Cardiac septum (tissue), 1 donor: ENCODE data around the gene HPRT1. TPM values are rescaled to one million over a fixed set of nuclear protein-coding genes. Genes with fewer than 3 reads are reported as not detected.
A peak's percentile ranks its signal among the peaks of the same experiment; 100 is the strongest.

Experiments
- DNase-seq: peaks from one replicate; pipeline ENCODE4 v3.0.0-alpha.2; 2020; ENCODE audit warnings: low spot score
- intact Hi-C: fragments of 100-400 bp; cut with DNase I; formaldehyde crosslinking; loops from one replicate; pipeline ENCODE4 v1.14.0; 2022
- microRNA-seq: library from miRNA; unstranded; fragments of <30 nt; microRNA quantifications from one replicate; pipeline ENCODE4 v1.2.0, GENCODE V29; 2020
- total RNA-seq: library from RNA; stranded (reverse); fragmentation: NEBNext Ultra II Directional; extraction: Animal tissue kit (Norgen Biotek cat#: 25700); gene quantifications from one replicate; pipeline ENCODE4 v1.2.1, GENCODE V29; 2021
- donor health status: DM: no; HTN: no; CAD: no.

HPRT1 gene
- total RNA-seq, 1 donor from 2014 or later = 24.9 TPM

DNA sequence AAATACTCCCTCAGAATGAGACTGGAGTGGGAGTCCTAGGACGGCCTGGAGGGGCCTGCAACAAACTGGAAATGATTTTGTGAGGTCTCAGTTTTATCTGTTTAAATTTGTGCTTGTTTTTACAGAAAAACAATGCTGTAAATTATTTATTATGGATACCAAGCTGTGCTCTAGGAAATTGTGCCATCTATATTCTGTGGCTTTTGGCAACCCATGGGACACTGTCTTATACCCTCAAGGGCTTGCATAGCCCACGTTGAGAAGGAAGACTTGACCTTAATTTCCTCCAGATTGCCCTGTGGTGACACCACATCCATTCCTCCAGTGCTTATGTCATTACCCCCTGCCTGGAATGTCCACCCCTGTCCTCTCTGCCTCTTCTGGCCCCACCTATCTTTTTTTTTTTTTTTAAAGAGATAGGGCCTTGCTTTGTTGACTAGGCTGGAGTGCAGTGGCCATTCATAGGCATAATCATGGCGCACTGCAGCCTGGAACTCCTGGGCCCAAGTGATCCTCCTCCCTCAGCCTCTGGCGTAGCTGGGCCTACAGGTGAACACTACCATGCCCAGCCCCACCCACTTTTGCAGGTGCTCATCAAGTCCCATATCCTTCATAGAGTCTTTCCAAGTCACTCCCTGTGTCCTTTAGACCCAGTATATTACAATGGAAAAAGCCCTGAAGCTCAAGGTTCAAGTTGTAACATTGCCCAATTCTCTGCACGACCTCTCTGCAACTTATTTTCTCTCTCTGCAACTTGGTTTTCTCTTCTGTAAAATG is 77.4 kb downstream of the HPRT1 start:
- intact Hi-C loops = no loop called here
- no peak for DNase-seq

DNA sequence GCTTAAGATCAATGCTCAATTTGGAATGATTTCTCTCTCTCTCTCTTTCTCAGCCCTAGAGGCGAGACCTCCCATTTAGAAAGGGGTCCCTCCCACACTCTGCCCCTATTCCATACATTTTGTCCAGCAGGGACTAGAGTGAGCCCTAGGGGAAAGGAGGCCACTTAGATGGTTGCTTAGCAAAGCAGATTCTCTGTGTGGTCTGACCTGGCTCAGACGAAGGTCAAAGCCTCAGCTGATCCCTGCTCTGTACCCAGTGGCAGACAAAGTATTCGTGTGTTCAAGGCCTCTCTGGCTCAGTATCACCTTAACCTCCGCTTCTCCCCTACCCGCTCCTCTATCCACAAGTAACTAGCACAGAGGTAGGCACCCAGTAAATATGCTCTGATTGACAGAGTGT is 78.4 kb downstream of the HPRT1 start:
- intact Hi-C loops = no loop called here
- DNase-seq = no peak

GRCh38 chrX:134541906-134542305 is 81.9 kb downstream of the HPRT1 start:
- intact Hi-C loops = no loop called here
- no peak for DNase-seq

DNA sequence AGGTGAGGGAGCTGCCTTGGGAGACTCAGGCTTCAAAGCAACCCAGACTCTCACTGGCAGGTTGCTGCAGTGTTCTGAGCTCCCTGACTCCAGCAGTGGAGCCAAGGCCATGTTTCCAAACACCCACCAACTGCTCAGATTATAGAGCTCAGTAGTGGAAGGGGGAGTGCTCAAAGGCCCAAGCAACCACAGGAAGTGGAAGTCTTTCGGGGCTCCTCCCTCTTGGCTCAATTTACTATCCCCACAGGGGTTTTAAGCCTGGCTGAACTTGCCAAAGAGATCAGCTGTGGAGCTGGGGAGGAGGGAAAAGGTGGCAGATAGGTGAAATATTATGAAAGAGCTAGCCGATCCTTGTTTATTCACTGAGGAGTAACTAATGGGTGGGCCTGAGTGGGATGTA is 82.5 kb downstream of the HPRT1 start:
- no peak for DNase-seq
- intact Hi-C loops = no loop called here

DNA sequence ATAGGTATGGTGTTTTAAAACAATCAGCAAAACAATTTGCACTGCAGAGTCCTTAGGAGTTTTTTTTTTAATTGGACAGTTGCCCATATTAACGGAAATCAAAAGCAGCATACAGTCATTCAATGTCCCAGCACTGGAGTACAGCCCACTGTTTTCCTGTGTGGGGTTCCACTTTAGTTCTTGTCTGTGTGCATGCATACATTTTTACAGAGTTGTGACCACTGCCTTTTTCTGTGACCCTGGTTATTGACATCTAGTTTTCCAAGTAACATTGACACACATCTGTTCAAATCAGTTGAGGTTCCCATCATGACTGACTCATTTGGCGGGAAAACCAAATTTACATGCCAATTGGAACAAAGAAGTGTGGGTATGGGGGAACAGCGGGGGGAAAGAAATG is 83.3 kb downstream of the HPRT1 start:
- intact Hi-C loops = no loop called here
- DNase-seq = no peak

DNA sequence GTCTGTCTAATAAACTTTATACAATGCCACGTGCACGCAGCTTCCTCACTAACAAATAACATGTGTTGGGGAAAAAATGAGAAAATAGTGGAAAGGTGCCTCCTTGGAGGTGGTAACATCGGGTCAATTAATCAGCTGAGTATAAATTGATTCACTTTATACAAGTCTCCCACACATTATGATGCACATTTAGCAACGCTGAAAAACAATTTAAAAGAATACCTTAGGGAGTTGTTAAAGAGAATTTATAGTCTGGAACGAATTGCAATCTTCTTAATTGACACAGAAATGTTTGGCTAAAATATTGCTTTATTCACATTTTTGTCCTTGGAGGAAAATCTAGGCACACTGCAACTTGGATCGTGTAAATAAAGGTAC is 84.2 kb downstream of the HPRT1 start:
- intact Hi-C loops = no loop called here
- no peak for DNase-seq

GRCh38 chrX:134544513-134545151 is 84.7 kb downstream of the HPRT1 start:
- intact Hi-C loops = no loop called here
- DNase-seq = no peak

GRCh38 chrX:134545510-134545909 is 85.5 kb downstream of the HPRT1 start:
- no peak for DNase-seq
- intact Hi-C loops = no loop called here

GRCh38 chrX:134546187-134546586 is 86.2 kb downstream of the HPRT1 start:
- DNase-seq = no peak
- intact Hi-C loops = no loop called here

GRCh38 chrX:134547047-134547679 is 87.2 kb downstream of the HPRT1 start:
- intact Hi-C loops = no loop called here
- no peak for DNase-seq

- intact Hi-C loops = no loop called here
- no peak for DNase-seq
Measured at GRCh38 chrX:134548257-134549201, 88.6 kb downstream of the HPRT1 start.

Small RNA genes within 50 kb of the gene (microRNA-seq; reads per million reads assigned to microRNA genes)
- 13,263 reads per million, percentile 96 among the genes with 10 or more reads in this experiment for gene MIR424
- 8.5 reads per million, percentile 20 among the genes with 10 or more reads in this experiment for gene MIR450A1
- gene MIR450A2 = 15.6 reads per million, percentile 32 among the genes with 10 or more reads in this experiment
- 13.8 reads per million, percentile 27 among the genes with 10 or more reads in this experiment for gene MIR450B
- gene MIR503 = 139 reads per million, percentile 60 among the genes with 10 or more reads in this experiment
- gene MIR542 = 169 reads per million, percentile 64 among the genes with 10 or more reads in this experiment

Other genes starting within 250 kb of the HPRT1 start
- not detected for gene CCDC160, start 223.0 kb upstream of the HPRT1 start, total RNA-seq
- gene PHF6, start 86.9 kb upstream of the HPRT1 start, total RNA-seq = 10.8 TPM
- gene PLAC1, start 198.3 kb downstream of the HPRT1 start, total RNA-seq = not detected